ENCODE data around the gene SLC6A20. TPM values are rescaled to one million over a fixed set of nuclear protein-coding genes. Genes with fewer than 3 reads are reported as not detected.

The SLC6A20 gene
- total RNA-seq, 2 experiments from 2014 or later = not detected

DNA sequence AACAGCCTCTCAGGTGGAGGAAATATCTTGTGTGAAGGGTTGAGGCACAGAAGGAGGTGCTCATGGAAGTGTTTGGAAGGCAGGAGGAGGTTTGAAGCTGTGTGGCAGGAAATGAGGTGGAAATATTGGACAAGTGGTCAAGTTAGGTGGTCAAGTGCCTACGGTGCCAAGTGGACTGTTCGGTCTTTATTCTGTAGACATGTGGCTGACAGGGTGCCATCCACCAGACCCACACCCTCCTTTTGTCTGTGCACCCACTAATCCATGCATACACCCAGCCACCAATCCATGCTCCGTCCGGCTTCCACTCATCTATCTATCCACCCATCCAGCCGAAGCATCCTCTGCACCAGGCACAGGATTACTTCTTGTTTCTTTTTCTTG, 2.2 kb downstream of the SLC6A20 start:
- H3K27me3 ChIP-seq (ENCODE audit: control insufficient read depth in 1 of 2, insufficient read depth in 2 of 2, low read length in 2 of 2) = peaks cover 27 to 38% of the 10 kb centered on the region in 2 experiments
- Mint-ChIP-seq H3K9me3 (no peaks in the 10 kb centered on the region), H3K27ac (no peak overlapping the region), H3K4me3 (no peak overlapping the region), H3K4me1 (ENCODE audit: low read depth) (peaks cover 9% of the 10 kb centered on the region), H3K27me3 (peaks cover 60% of the 10 kb centered on the region), H3K36me3 (ENCODE audit: low read depth) (no peaks in the 10 kb centered on the region)
- peaks cover 16% of the 10 kb centered on the region for H3K4me1 ChIP-seq (ENCODE audit: insufficient read depth, low read length)
- POLR2A ChIA-PET = no interaction called here
- peaks cover 0 to 12% of the 10 kb centered on the region in 2 experiments for H3K9me3 ChIP-seq (ENCODE audit: control insufficient read depth in 1 of 2, insufficient read depth in 1 of 2, low read length in 2 of 2)
- H3K27ac ChIP-seq (ENCODE audit: low read depth in 1 of 2, low read length in 2 of 2) = no peak overlapping the region
- no peak overlapping the region for H3K4me3 ChIP-seq (ENCODE audit: low read length)
- CTCF ChIA-PET = no interaction called here
- DNase-seq (no peak), ATAC-seq (ENCODE audit: poor library complexity) (no peak)
- H3K36me3 ChIP-seq (ENCODE audit: insufficient read depth, low read length) = no peaks in the 10 kb centered on the region
- TF ChIP-seq CTCF (IDR thresholded peaks at IDR 0.05) = no peak
- intact Hi-C loops (cut with DNase I, micrococcal nuclease) = no loop called here

DNA sequence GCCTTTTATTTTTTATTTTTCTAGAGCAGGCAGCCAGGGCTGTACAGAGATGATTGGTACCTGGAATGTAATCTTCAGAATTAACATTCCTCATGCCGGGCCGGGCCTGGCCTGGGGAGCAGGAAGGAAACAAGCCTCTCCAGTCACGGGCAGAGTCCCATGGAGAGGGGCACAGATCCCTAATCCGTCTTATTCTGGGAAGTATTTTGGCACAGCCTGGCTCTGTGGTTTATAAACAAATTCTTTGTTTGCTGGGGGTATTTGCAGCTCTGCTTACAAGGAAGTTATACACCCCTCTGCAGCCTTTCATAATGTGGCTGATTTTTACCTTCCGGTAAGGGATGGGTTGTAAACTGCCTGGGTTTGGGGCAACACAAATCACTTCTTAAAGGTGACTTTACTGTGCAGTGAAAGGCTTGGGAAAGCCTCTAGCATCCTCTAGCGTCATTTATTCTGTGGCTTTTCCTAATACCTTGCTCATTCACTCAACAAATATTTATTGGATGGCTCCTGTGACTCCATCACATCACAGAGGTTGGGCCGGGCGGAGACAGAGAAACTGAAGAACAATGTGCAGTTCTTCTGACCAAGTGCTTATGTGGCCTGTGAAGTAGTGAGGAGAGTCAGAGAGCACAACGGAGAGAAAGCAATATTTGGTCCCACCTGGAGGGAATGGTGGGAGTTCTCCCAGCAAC, 2.7 kb downstream of the SLC6A20 start:
- H3K27ac ChIP-seq (ENCODE audit: low read depth in 1 of 2, low read length in 2 of 2) = no peak overlapping the region
- Mint-ChIP-seq H3K4me1 (ENCODE audit: low read depth) (peaks cover 9% of the 10 kb centered on the region), H3K4me3 (no peak overlapping the region), H3K27me3 (peaks cover 54% of the 10 kb centered on the region), H3K9me3 (peaks cover 5% of the 10 kb centered on the region), H3K27ac (no peak overlapping the region), H3K36me3 (ENCODE audit: low read depth) (no peaks in the 10 kb centered on the region)
- ChIA-PET CTCF (no interaction called here), POLR2A (no interaction called here)
- ATAC-seq (ENCODE audit: poor library complexity) (no peak), DNase-seq (no peak)
- peaks cover 26 to 38% of the 10 kb centered on the region in 2 experiments for H3K27me3 ChIP-seq (ENCODE audit: control insufficient read depth in 1 of 2, insufficient read depth in 2 of 2, low read length in 2 of 2)
- peaks cover 0 to 12% of the 10 kb centered on the region in 2 experiments for H3K9me3 ChIP-seq (ENCODE audit: control insufficient read depth in 1 of 2, insufficient read depth in 1 of 2, low read length in 2 of 2)
- TF ChIP-seq CTCF (IDR thresholded peaks at IDR 0.05) = no peak
- H3K4me3 ChIP-seq (ENCODE audit: low read length) = no peak overlapping the region
- peaks cover 16% of the 10 kb centered on the region for H3K4me1 ChIP-seq (ENCODE audit: insufficient read depth, low read length)
- no peaks in the 10 kb centered on the region for H3K36me3 ChIP-seq (ENCODE audit: insufficient read depth, low read length)
- intact Hi-C loops (cut with DNase I, micrococcal nuclease) = no loop called here

- no peaks in the 10 kb centered on the region for H3K36me3 Mint-ChIP-seq (ENCODE audit: low read depth)
- no peak overlapping the region for H3K4me3 Mint-ChIP-seq
- peaks cover 0 to 16% of the 10 kb centered on the region in 2 experiments for H3K9me3 ChIP-seq (ENCODE audit: control insufficient read depth in 1 of 2, insufficient read depth in 1 of 2, low read length in 2 of 2)
- ChIA-PET CTCF (no interaction called here), POLR2A (no interaction called here)
- H3K4me3 ChIP-seq (ENCODE audit: low read length) = no peak overlapping the region
- H3K27ac ChIP-seq (ENCODE audit: low read depth in 1 of 2, low read length in 2 of 2) = no peak overlapping the region
- H3K27ac Mint-ChIP-seq = no peak overlapping the region
- peaks cover 9% of the 10 kb centered on the region for H3K4me1 Mint-ChIP-seq (ENCODE audit: low read depth)
- H3K36me3 ChIP-seq (ENCODE audit: insufficient read depth, low read length) = no peaks in the 10 kb centered on the region
- intact Hi-C loops (cut with DNase I, micrococcal nuclease) = no loop called here
- TF ChIP-seq CTCF (IDR thresholded peaks at IDR 0.05) = no peak
- peaks cover 26 to 34% of the 10 kb centered on the region in 2 experiments for H3K27me3 ChIP-seq (ENCODE audit: control insufficient read depth in 1 of 2, insufficient read depth in 2 of 2, low read length in 2 of 2)
- H3K27me3 Mint-ChIP-seq = peaks cover 46% of the 10 kb centered on the region
- DNase-seq (no peak), ATAC-seq (ENCODE audit: poor library complexity) (no peak)
- H3K4me1 ChIP-seq (ENCODE audit: insufficient read depth, low read length) = peaks cover 16% of the 10 kb centered on the region
- peaks cover 5% of the 10 kb centered on the region for H3K9me3 Mint-ChIP-seq
These were observed 3.7 kb downstream of the SLC6A20 start for GRCh38 chr3:45792516-45793172.

All from CD4-positive, alpha-beta T cell (primary cell).